ENCODE data around the gene EIF4H. TPM values are rescaled to one million over a fixed set of nuclear protein-coding genes. Genes with fewer than 3 reads are reported as not detected.

EIF4H gene
- total and polyA plus RNA-seq, 9 of the 15 experiments (the other 6 are each of a cell fraction or from before 2014, with no cell fraction given), result 11.0 to 435 (median 319) TPM

DNA sequence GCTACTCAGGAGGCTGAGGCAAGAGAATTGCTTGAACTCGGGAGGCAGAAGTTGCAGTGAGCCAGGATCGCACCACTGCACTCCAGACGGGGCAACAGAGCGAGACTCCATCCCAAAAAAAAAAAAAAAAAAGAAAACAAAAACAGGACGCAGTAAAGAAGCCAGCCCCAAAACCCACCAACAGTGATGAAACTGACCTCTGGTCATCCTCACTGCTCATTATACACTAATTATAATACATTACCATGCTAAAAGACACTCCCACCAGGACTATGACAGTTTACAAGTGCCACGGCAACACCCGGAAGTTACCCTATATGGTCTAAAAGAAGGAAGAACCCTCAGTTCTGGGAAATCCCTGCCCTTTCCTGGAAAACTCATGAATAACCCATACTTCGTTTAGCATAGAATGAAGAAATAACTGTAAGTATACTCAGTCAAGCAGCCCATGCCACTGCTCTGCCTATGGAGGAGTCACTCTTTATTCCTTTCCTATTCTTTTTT is 40.0 kb upstream of the EIF4H start (continued):
- TF ChIP-seq, protein P1, sequence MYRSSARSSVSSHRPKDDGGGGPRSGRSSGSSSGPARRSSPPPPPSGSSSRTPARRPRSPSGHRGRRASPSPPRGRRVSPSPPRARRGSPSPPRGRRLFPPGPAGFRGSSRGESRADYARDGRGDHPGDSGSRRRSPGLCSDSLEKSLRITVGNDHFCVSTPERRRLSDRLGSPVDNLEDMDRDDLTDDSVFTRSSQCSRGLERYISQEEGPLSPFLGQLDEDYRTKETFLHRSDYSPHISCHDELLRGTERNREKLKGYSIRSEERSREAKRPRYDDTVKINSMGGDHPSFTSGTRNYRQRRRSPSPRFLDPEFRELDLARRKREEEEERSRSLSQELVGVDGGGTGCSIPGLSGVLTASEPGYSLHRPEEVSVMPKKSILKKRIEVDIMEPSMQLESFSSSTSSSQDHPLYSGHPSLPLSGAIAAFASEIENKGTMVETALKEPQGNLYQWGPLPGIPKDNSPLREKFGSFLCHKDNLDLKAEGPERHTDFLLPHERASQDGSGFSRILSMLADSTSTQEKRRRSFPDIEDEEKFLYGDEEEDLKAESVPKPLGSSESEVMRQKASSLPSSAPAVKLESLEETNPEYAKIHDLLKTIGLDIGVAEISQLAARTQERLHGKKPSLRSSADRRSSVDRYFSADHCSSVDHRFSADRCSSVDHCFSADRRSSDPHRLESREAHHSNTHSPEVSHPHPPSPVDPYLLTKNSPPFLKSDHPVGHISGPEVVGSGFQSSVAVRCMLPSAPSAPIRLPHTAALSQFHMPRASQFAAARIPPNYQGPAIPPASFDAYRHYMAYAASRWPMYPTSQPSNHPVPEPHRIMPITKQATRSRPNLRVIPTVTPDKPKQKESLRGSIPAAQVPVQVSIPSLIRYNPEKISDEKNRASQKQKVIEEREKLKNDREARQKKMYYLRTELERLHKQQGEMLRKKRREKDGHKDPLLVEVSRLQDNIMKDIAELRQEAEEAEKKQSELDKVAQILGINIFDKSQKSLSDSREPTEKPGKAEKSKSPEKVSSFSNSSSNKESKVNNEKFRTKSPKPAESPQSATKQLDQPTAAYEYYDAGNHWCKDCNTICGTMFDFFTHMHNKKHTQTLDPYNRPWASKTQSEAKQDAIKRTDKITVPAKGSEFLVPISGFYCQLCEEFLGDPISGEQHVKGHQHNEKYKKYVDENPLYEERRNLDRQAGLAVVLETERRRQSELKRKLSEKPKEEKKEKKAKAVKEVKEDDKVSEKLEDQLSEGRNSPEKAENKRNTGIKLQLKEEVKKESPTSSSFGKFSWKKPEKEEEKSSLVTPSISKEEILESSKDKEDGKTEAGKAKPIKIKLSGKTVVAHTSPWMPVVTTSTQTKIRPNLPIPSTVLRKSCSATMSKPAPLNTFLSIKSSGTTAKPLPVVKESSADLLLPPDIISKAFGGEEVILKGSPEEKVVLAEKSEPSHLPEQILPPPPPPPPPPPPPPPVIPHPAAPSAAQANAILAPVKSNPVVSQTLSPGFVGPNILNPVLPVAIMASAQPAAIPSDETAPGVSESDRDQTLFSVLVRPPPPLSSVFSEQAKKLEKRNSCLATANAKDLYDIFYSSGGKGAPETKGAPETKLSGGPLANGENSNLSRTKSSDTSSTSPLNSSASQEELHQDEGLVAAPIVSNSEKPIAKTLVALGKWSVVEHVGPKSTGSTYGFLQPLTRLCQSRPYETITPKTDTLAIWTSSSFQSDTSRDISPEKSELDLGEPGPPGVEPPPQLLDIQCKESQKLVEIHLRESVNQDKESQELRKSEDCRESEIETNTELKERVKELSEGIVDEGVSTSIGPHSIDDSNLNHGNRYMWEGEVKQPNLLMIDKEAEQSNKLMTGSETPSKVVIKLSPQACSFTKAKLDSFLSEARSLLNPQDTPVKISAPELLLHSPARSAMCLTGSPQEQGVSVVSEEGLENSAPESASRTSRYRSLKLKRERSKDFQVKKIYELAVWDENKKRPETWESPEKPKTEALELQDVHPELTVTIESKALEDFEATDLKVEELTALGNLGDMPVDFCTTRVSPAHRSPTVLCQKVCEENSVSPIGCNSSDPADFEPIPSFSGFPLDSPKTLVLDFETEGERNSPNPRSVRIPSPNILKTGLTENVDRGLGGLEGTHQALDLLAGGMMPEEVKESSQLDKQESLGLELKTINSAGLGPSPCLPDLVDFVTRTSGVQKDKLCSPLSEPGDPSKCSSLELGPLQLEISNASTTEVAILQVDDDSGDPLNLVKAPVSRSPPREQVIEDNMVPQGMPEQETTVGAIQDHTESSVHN (IDR thresholded peaks at IDR 0.05; ENCODE audit: borderline replicate concordance in 1 of 2, low read depth in 1 of 2), result 0 out of 4 replicates have a peak, but pooled peaks of 1 of the 2 experiments have one; percentile 32

All from K562 (cell line).